Hepatocyte (in vitro differentiated cells): Measurements from ENCODE around the gene VPS54.

ENCODE experiments used
- CTCF ChIP-seq: fragments of 200-600 bp; sonication (generic); IDR thresholded peaks from 2 replicates; pipeline ENCODE4 v1.5.1; 2016; ENCODE audit warnings: antibody characterized with exemption, mild to moderate bottlenecking; ENCODE audit not compliant: poor library complexity
- EZH2phosphoT487 ChIP-seq: fragments of 200-600 bp; sonication (generic); IDR thresholded peaks from one replicate; pipeline ENCODE4 v1.6.1; 2018; ENCODE audit warnings: antibody characterized with exemption, mild to moderate bottlenecking, low read depth, moderate library complexity; ENCODE audit not compliant: unreplicated experiment, severe bottlenecking

GRCh38 chr2:63992061-63992685 is 27.1 kb downstream of the VPS54 start:
- TF ChIP-seq CTCF = no peak
- TF ChIP-seq EZH2phosphoT487 = no peak
